Stimulated activated CD8-positive, alpha-beta memory T cell treated with anti-CD3 and anti-CD28 coated beads, Interleukin-7, amount 100 ng/mL, for 1 hour (primary cell): ENCODE results near the gene PHYHD1.

ENCODE experiments used
- DNase-seq, 2 donors: peaks; one replicate each; pipeline ENCODE4 v3.0.0-alpha.2; 2020; ENCODE audit warnings: low read depth in 2 of 2

The PHYHD1 gene

GRCh38 chr9:128920381-128921058 lies at the start of gene PHYHD1:
PHYHD1 (plus strand) TSS chr9:128920982; CDS start chr9:128922324, 1,342 bp downstream.
- no peak for DNase-seq

GRCh38 chr9:128877852-128878251 lies 42.9 kb upstream of the PHYHD1 start:
- no peak for DNase-seq

GRCh38 chr9:128881884-128882676 lies 38.7 kb upstream of the PHYHD1 start, which contains the start of the genes KYAT1 and LRRC8A:
KYAT1 (minus strand) TSS chr9:128881950; CDS start chr9:128845405, 36,545 bp downstream.
LRRC8A (plus strand) TSS chr9:128882133; CDS start chr9:128907165, 25,032 bp downstream.
- DNase-seq: peak; percentile 97 to 98

GRCh38 chr9:128882677-128883603 lies 37.8 kb upstream of the PHYHD1 start:
- no peak for DNase-seq

- DNase-seq: no peak
Observed at GRCh38 chr9:128884164-128884563, 36.6 kb upstream of the PHYHD1 start.

- no peak for DNase-seq
Observed at GRCh38 chr9:128885376-128885775, 35.4 kb upstream of the PHYHD1 start.

GRCh38 chr9:128885798-128886197 lies 35.0 kb upstream of the PHYHD1 start:
- no peak for DNase-seq

- DNase-seq: no peak
Observed at GRCh38 chr9:128886211-128886891, 34.4 kb upstream of the PHYHD1 start.

- no peak for DNase-seq
Observed at GRCh38 chr9:128887049-128887448, 33.7 kb upstream of the PHYHD1 start.

- no peak for DNase-seq
Observed at GRCh38 chr9:128887914-128888350, 32.9 kb upstream of the PHYHD1 start.

GRCh38 chr9:128891321-128892220 lies 29.2 kb upstream of the PHYHD1 start:
- DNase-seq: no peak

GRCh38 chr9:128892221-128892921 lies 28.4 kb upstream of the PHYHD1 start:
- DNase-seq: no peak

GRCh38 chr9:128893354-128893753 lies 27.4 kb upstream of the PHYHD1 start:
- no peak for DNase-seq

- DNase-seq: no peak
Observed at GRCh38 chr9:128894764-128895163, 26.0 kb upstream of the PHYHD1 start.

- no peak for DNase-seq
Observed at GRCh38 chr9:128895556-128895955, 25.2 kb upstream of the PHYHD1 start.

GRCh38 chr9:128898382-128898781 lies 22.4 kb upstream of the PHYHD1 start:
- DNase-seq: no peak

GRCh38 chr9:128898845-128899565 lies 21.8 kb upstream of the PHYHD1 start:
- no peak for DNase-seq

GRCh38 chr9:128899566-128900322 lies 21.0 kb upstream of the PHYHD1 start:
- DNase-seq: no peak
